BJ (cell line): ENCODE results near the gene RUNX2. TPM values are rescaled to one million over a fixed set of nuclear protein-coding genes. Genes with fewer than 3 reads are reported as not detected.

Source experiments
- CTCF ChIA-PET: fragments of 350-600 bp; formaldehyde crosslinking; extraction: SDS; loops from one replicate; lab custom pipeline; 2021; ENCODE audit warnings: antibody characterized with exemption, inconsistent platforms; lab: Yijun Ruan, JAX
- POLR2A ChIA-PET: fragments of 300-600 bp; sonication (Branson Sonifier 250); formaldehyde crosslinking; extraction: SDS; loops from one replicate; lab custom pipeline; 2021; ENCODE audit warnings: antibody characterized with exemption; lab: Charles Lee
- DNase-seq: peaks from one replicate; pipeline ENCODE4 v3.0.0-alpha.2; 2011; ENCODE audit warnings: low read depth
- H3K27me3 ChIP-seq: 2 replicates; pipeline ENCODE4 v1.6.0; 2011; ENCODE audit warnings: low read length; ENCODE audit not compliant: control insufficient read depth, insufficient read depth
- H3K36me3 ChIP-seq: 2 replicates; pipeline ENCODE4 v1.5.1; 2011; ENCODE audit warnings: low read length; ENCODE audit not compliant: control insufficient read depth, insufficient read depth
- H3K4me3 ChIP-seq: 2 replicates; pipeline ENCODE4 v1.5.1; 2011; ENCODE audit warnings: low read depth, mild to moderate bottlenecking, control low read depth, low read length
- CTCF ChIP-seq: IDR thresholded peaks from 2 replicates; pipeline ENCODE4 v1.5.1; 2011; ENCODE audit warnings: low read depth, mild to moderate bottlenecking, control low read depth, inconsistent platforms, low read length, moderate library complexity; ENCODE audit not compliant: insufficient read depth
- polyA plus RNA-seq: library from polyadenylated mRNA; depleted of rRNA; stranded (reverse); fragments of >200 nt; gene quantifications from 2 replicates; pipeline ENCODE4 v1.2.3, GENCODE V29; 2011

Gene RUNX2
- polyA plus RNA-seq, 1 experiment, result 1.5 TPM

GRCh38 chr6:45297320-45297719 is 30.8 kb upstream of the RUNX2 start:
- Histone ChIP-seq H3K4me3 (no peak overlapping the region), H3K36me3 (no peaks in the 10 kb centered on the region), H3K27me3 (no peaks in the 10 kb centered on the region)
- CTCF ChIA-PET, result interaction anchor here (0.7 to 1.6 kb wide), 3 partner anchors 23 to 822 kb away, joined by 3 read pairs; no protein-coding TSS in a partner anchor
- POLR2A ChIA-PET, result no interaction called here
- no peak for DNase-seq
- no peak for TF ChIP-seq CTCF

GRCh38 chr6:45299096-45299581 is 29.0 kb upstream of the RUNX2 start:
- Histone ChIP-seq H3K4me3 (no peak overlapping the region), H3K27me3 (no peaks in the 10 kb centered on the region), H3K36me3 (no peaks in the 10 kb centered on the region)
- ChIA-PET POLR2A (no interaction called here), CTCF (no interaction called here)
- TF ChIP-seq CTCF, result no peak
- DNase-seq, result no peak

- TF ChIP-seq CTCF, result no peak
- DNase-seq, result no peak
- CTCF ChIA-PET, result interaction anchor here (0.8 kb wide), 1 partner anchor 831 kb away, joined by 3 read pairs; no protein-coding TSS in a partner anchor
These were observed 27.4 kb upstream of the RUNX2 start for GRCh38 chr6:45300736-45301135.

GRCh38 chr6:45301348-45302142 is 26.6 kb upstream of the RUNX2 start:
- POLR2A ChIA-PET, result interaction anchor here (0.5 kb wide), 1 partner anchor 640 kb away, joined by 8 read pairs; no protein-coding TSS in a partner anchor
- TF ChIP-seq CTCF, result no peak
- Histone ChIP-seq H3K4me3 (no peak overlapping the region), H3K27me3 (no peaks in the 10 kb centered on the region), H3K36me3 (no peaks in the 10 kb centered on the region)
- CTCF ChIA-PET, result interaction anchor here (0.7 to 0.8 kb wide), 2 partner anchors 832 to 1537 kb away, joined by 3 read pairs; no protein-coding TSS in a partner anchor
- DNase-seq, result no peak

More at GRCh38 chr6:45300736-45301135, 27.4 kb upstream of the RUNX2 start:
- no peaks in the 10 kb centered on the region for H3K36me3 ChIP-seq
- POLR2A ChIA-PET, result interaction anchor here (0.5 kb wide), 1 partner anchor 640 kb away, joined by 8 read pairs; no protein-coding TSS in a partner anchor
- no peak overlapping the region for H3K4me3 ChIP-seq
- no peaks in the 10 kb centered on the region for H3K27me3 ChIP-seq

- Histone ChIP-seq H3K36me3 (no peaks in the 10 kb centered on the region), H3K4me3 (no peak overlapping the region), H3K27me3 (no peaks in the 10 kb centered on the region)
- POLR2A ChIA-PET, result no interaction called here
- no peak for TF ChIP-seq CTCF
- CTCF ChIA-PET, result no interaction called here
- no peak for DNase-seq
These were observed 25.3 kb upstream of the RUNX2 start for GRCh38 chr6:45302832-45303231.
